GM19240 (cell line): Measurements from ENCODE around the gene WBP11.

ENCODE experiments used
- DNase-seq: peaks from one replicate; pipeline ENCODE4 v3.0.0; 2011; ENCODE audit warnings: low spot score; ENCODE audit not compliant: insufficient read length

WBP11 gene

DNA sequence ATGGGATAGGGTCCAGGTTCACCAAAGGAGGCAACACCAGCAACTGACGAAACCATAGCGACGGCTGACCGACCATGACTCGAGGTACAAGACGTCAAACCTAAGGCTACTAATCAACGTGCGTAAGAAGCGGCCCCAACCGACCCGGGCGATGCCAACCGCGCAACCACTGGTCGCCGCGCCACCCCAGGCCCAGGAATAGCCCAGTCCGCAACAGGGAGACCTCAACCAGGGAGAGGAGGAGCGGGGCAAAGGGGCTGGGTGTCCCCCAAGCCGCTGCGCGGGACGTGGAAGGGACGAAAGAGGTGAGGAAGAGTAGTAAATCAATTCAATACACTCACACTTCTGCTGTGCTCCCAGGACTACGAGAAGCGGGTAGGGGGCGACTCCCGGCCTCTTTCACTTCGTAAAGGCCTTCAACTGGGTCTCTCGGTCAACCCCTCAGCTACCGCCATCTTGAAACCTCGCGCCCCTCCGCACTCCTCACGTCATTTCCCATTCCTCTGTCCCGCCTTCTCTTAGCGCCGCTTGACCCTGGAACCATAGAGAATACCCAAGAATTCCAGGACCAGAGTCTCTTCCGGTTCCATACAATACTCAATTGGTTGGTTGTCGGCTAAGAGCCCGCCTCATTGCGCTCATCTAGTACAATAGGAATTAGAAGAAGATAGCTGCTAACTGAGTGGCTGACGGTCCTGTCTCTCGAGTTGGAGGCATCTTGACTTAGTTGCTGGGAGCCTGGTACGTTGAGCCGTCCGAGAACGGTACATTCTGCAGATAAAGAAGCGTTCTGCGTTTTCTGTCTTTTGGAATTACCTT lies at the start of gene WBP11, which contains the start of gene C12orf60:
Gene WBP11 (minus strand): TSS at position 468 of the 819 bp plus-strand sequence. CDS start 2,095 bp downstream, outside the sequence.
Gene C12orf60 (plus strand): TSS at position 660 of the 819 bp plus-strand sequence. CDS start 19,266 bp downstream, outside the sequence.
- DNase-seq, result peak; percentile 70

- no peak for DNase-seq
These were observed 49.6 kb upstream of the WBP11 start for GRCh38 chr12:14852880-14853279.

DNA sequence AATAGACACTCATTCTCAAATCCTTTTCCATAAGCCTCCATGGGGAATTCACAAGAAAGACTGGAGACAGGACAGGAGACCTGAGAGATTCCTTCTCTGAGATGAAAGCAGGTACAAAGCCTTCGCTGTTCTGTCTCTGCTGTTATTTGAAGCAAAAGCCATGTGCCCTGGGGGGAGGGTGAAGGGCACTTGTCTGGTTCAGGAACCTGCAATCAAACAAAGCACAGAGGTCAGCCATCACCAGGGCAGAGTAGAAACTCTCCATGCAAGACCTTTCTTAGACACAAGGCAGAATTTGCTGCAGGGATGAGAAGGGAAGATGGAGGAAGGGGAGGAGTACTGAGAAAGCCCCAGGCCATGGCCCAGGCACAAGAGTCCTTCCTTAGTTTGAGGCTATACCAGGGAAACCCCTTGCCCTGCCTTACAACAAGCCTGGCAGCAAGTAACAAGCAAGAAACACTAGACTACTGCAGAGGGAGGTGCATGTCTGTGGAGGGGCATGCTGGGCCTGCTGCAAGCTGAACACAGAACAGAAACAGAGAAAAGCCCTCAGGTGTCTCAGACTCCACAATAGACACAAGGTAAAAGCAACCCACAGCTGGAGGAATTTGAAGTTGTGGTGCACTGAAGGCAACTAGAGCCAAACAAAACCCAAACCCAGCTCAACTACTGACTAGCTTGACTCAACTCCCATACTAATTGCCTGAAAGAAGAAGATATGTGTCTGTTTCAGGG lies 47.8 kb upstream of the WBP11 start:
- no peak for DNase-seq

GRCh38 chr12:14849661-14850060 lies 46.4 kb upstream of the WBP11 start:
- DNase-seq, result no peak

GRCh38 chr12:14846876-14847580 lies 43.8 kb upstream of the WBP11 start:
- no peak for DNase-seq

- DNase-seq, result no peak
These were observed 42.8 kb upstream of the WBP11 start for GRCh38 chr12:14846042-14846587.

- DNase-seq, result no peak
These were observed 42.1 kb upstream of the WBP11 start for GRCh38 chr12:14845350-14845750.

- no peak for DNase-seq
These were observed 41.1 kb upstream of the WBP11 start for GRCh38 chr12:14844401-14844800.

GRCh38 chr12:14843425-14843887 lies 40.2 kb upstream of the WBP11 start, which contains the start of gene ART4:
Gene ART4, minus strand, starts transcription at chr12:14843526. Its CDS starts 413 bp downstream, at chr12:14843113.
- no peak for DNase-seq

DNA sequence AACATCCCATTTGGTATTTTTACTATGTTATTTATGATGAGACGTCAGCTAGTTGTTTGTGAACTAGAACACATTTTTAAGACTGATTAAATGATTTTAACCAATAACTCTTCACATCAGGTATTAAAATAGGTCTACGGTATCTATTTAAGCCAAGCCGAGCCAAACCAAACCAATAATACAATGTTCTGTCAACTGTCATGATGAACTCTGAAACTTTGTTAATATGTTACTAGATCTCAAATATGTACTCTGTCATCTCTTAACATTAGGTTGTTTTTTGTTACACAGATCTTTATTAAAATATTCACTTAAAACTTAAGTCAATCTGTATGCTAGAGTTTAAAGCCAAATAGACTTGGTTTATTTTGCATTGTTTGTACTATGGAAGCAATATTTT lies 39.0 kb upstream of the WBP11 start:
- DNase-seq, result no peak

DNA sequence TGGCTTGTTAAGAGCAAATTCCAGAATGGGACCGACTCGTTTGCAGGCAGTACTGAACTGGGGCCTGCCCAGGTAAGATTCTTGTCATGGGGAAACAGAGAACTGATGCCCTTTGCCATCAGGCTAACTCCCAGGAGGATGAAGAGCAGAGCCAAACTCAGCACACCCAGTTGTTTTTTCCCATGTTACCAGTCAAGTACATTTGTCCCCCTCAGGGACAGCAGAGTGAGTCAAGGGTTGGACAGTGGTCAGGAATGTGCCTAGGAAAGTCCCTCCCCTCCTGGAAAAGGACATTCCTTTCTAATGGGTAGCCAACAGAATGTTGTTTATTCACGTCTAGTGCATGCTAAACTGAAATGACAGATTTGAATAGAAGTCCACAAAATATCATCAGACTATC lies 38.5 kb upstream of the WBP11 start:
- no peak for DNase-seq

- DNase-seq, result no peak
These were observed 37.3 kb upstream of the WBP11 start for GRCh38 chr12:14840616-14841015.

GRCh38 chr12:14839262-14839661 lies 36.0 kb upstream of the WBP11 start:
- no peak for DNase-seq

GRCh38 chr12:14836336-14837210 lies 33.3 kb upstream of the WBP11 start:
- DNase-seq, result no peak

DNA sequence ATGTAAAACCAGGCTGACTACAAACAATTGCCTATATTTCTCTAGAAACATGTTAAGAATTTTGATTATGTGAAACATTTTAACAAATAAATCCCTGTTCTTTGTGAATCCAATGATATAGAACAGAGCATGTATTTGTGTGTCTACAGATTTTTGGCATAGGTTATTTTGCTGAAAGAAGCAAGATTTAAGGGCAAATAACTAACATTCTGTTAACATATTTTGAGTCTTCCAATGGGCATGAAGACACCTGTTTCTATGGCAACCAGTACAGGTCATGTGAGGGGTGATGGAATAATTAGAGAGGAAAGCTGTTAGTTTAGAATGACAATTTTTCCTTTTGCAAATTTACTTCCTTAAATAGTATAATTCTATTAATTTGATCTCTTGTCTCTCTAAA lies 31.2 kb upstream of the WBP11 start:
- no peak for DNase-seq

- DNase-seq, result no peak
These were observed 30.7 kb upstream of the WBP11 start for GRCh38 chr12:14833952-14834351.

DNA sequence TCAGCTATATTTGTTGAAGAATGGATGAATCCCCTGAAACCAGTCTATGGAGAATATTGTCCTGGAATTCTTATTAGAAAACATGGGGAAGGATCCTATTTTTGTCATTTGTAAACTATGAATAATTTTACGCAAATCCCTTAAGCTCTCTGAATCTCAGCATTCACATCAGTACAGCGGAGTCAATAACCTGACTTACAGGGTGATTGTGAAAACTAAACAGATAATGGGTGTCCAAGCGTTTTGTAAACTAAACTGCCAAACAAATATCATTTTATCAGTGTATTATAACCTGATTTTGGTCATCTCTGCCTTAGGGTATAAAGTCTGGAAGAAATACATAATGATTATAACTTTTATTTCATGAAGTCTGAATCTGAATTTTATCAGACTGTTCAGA lies 30.1 kb upstream of the WBP11 start:
- DNase-seq, result no peak

DNA sequence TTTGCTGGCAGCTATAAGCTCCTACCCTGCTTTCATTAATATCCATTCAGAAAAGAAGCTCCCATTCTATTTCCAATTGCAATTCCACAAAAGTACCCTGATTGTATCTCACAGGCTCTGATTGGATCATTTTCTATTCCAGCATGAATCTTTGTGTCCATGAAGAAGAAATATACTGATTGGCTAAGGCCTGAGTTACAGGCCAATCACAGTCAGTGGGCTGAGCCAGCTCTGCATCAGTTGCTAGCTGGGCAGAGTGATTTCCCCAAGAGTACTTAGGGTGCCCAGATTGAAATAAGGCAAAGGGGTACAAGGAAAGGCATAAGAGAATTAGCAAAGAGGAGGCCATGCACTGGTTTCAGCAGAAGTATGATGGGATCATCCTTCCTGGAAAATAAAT lies 25.6 kb upstream of the WBP11 start:
- DNase-seq, result no peak

- no peak for DNase-seq
These were observed 23.8 kb upstream of the WBP11 start for GRCh38 chr12:14827043-14827442.

DNA sequence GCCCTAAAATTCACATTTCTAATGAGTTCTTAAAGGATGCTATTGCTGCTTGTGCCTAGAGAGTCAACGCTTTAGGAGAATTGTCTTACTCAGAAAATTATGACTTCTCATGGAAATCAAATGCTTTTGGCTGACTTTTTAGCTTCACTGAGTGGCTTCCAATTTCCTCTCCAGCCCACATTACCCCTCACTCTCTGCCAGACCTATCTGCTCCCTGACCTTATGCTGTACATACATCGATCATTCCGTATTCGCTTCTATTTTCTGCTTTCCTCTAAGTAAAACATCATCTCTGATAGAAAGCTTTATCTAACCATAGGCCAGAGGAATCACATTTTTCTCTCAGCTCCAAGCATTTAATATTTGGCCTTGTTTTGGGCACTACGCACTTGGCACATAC lies 23.2 kb upstream of the WBP11 start:
- no peak for DNase-seq
